SU-DHL-6 (cell line): ENCODE measurements around the gene HYPK.

Experiments used
- CTCF ChIP-seq: fragments of 200-600 bp; sonication (generic); IDR thresholded peaks from one replicate; pipeline ENCODE4 v1.5.1; 2017; ENCODE audit warnings: antibody characterized with exemption, mild to moderate bottlenecking, low read length, moderate library complexity; ENCODE audit not compliant: insufficient read depth, poor library complexity, severe bottlenecking
- EZH2phosphoT487 ChIP-seq: fragments of 200-600 bp; sonication (generic), shearing (Covaris generic); conservative IDR thresholded peaks from 2 replicates; pipeline ENCODE4 v1.6.1; 2018; ENCODE audit warnings: mild to moderate bottlenecking, antibody characterized with exemption, low read length, moderate library complexity, mixed read lengths

GRCh38 chr15:43771816-43772215 lies 28.6 kb upstream of the HYPK start:
- TF ChIP-seq CTCF (no peak), EZH2phosphoT487 (no peak)
